Caco-2 (cell line): ENCODE results near the gene CGB8. TPM values are rescaled to one million over a fixed set of nuclear protein-coding genes. Genes with fewer than 3 reads are reported as not detected.

ENCODE experiments used
- microRNA-seq: library from miRNA; unstranded; fragments of <30 nt; microRNA quantifications from one replicate; pipeline ENCODE4 v1.2.0, GENCODE V29; 2022
- total RNA-seq: library from RNA; stranded (reverse); gene quantifications from 2 replicates; pipeline ENCODE4 v1.2.3, GENCODE V29; 2022

The CGB8 gene
- total RNA-seq, 1 experiment from 2014 or later: not detected

Small RNAs within 50 kb of the gene (microRNA-seq; reads per million reads assigned to microRNA genes)
- gene MIR6798: not detected

Other genes with a start within 250 kb of the CGB8 start
- 106 and 109 TPM in 2 replicates for gene BCAT2, start 238.1 kb downstream of the CGB8 start, total RNA-seq
- 27.8 and 30.8 TPM in 2 replicates for gene HSD17B14, start 212.6 kb downstream of the CGB8 start, total RNA-seq
- 3.9 and 5.6 TPM in 2 replicates for gene PLEKHA4, start 180.5 kb downstream of the CGB8 start, total RNA-seq
- 83.3 and 94.7 TPM in 2 replicates for gene PPP1R15A, start 176.7 kb downstream of the CGB8 start, total RNA-seq
- 0.61 and 1.1 TPM in 2 replicates for gene TULP2, start 150.4 kb downstream of the CGB8 start, total RNA-seq
- gene NUCB1, start 148.8 kb downstream of the CGB8 start, total RNA-seq: 140 and 142 TPM in 2 replicates
- 2.6 and 3.3 TPM in 2 replicates for gene DHDH, start 115.4 kb downstream of the CGB8 start, total RNA-seq
- gene BAX, start 94.2 kb downstream of the CGB8 start, total RNA-seq: 107 and 110 TPM in 2 replicates
- 2,542 and 2,963 TPM in 2 replicates for gene FTL, start 83.8 kb downstream of the CGB8 start, total RNA-seq
- gene GYS1, start 55.8 kb downstream of the CGB8 start, total RNA-seq: 62.7 and 65.3 TPM in 2 replicates
- gene RUVBL2, start 55.2 kb downstream of the CGB8 start, total RNA-seq: 165 and 172 TPM in 2 replicates
- 0.68 TPM in 1 of 2 replicates, not detected in the other for gene LHB, start 32.0 kb downstream of the CGB8 start, total RNA-seq
- not detected in 2 replicates for gene CGB3, start 24.8 kb downstream of the CGB8 start, total RNA-seq
- not detected in 2 replicates for gene CGB2, start 17.2 kb downstream of the CGB8 start, total RNA-seq
- gene CGB1, start 12.2 kb downstream of the CGB8 start, total RNA-seq: not detected in 2 replicates
- 0.49 TPM in 1 of 2 replicates, not detected in the other for gene CGB5, start 5.3 kb downstream of the CGB8 start, total RNA-seq
- gene CGB7, start 8.6 kb upstream of the CGB8 start, total RNA-seq: 2.2 and 3.0 TPM in 2 replicates
- gene NTF4, start 15.7 kb upstream of the CGB8 start, total RNA-seq: 9.1 and 10.2 TPM in 2 replicates
- gene KCNA7, start 23.6 kb upstream of the CGB8 start, total RNA-seq: 1.1 and 1.2 TPM in 2 replicates
- 251 and 259 TPM in 2 replicates for gene SNRNP70, start 36.3 kb upstream of the CGB8 start, total RNA-seq
- 11.8 and 12.7 TPM in 2 replicates for gene LIN7B, start 65.3 kb upstream of the CGB8 start, total RNA-seq
- gene C19orf73, start 70.0 kb upstream of the CGB8 start, total RNA-seq: 1.7 and 2.1 TPM in 2 replicates
- 11.8 and 12.7 TPM in 2 replicates for gene PPFIA3, start 70.4 kb upstream of the CGB8 start, total RNA-seq
- gene HRC, start 106.3 kb upstream of the CGB8 start, total RNA-seq: not detected in 2 replicates
- 27.8 and 31.4 TPM in 2 replicates for gene TRPM4, start 108.7 kb upstream of the CGB8 start, total RNA-seq